T-helper 9 cell (primary cell): ENCODE data around the gene MAG.
"Not testable (repeated sequence)": the region's sequence is repeated elsewhere in the genome, so short reads cannot be mapped to it uniquely, and the experiment has no call there.

ENCODE experiments used
- DNase-seq: peaks from one replicate; pipeline ENCODE4 v3.0.0-alpha.2; 2020

MAG gene

GRCh38 chr19:35284153-35285094 is 7.5 kb upstream of the MAG start:
- no peak for DNase-seq

- no peak for DNase-seq
These were observed 6.9 kb upstream of the MAG start for GRCh38 chr19:35285095-35285449.

DNA sequence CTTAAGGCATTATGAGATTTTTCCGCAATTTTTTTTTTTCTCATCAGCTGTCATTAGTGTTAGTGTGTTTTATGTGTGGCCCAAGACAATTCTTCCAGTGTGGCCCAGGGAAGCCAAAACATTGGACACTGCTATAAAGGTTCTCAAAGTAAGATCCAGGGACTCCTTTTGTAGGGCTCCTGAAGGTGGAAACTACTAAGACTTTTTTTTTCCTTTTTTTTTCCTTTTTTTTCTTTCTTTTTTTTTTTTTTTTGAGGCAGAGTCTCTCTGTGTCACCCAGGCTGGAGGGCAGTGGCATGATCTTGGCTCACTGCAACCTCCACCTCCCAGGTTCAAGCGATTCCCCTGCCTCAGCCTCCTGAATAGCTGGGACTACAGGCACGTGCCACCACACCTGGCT is 6.5 kb upstream of the MAG start:
- DNase-seq = not testable (repeated sequence)

GRCh38 chr19:35286101-35286500 is 5.9 kb upstream of the MAG start:
- DNase-seq = not testable (repeated sequence)

DNA sequence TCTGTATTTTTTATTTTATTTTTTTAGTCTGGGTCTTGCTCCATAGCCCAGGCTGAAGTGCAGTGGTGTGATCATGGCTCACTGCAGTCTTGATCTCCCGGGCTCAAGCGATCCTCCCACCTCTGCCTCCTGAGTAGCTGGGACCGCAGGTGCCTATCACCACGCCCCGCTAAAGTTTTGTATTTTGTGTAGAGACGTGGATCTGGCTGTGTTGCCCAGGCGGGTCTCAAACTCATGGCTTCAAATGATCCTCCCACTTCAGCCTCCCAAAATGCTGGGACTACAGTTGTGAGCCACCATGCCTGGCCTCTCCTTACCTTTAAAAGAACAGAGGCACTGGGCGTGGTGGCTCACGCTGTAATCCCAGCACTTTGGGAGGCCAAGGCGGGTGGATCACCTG is 4.2 kb upstream of the MAG start:
- no peak for DNase-seq

DNA sequence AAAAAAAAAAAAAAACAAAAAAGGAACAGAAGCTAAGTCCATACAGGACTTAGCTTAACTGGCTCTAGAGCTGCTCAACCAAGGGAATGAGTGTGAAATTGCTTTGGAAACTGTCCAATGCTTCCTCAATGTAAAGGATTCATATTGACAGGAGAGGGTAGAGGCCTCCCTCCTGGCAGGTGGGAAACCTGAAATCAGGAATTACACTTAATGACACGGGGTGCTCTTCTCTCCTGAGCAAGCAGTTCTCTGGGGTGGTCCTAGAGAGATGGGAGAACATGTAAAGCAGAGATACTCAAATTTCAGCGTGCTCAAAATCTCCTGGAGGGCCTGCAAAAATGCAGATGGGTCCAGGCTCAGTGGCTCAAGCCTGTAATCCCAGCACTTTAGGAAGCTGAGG is 3.6 kb upstream of the MAG start:
- no peak for DNase-seq

GRCh38 chr19:35288906-35289305 is 3.1 kb upstream of the MAG start:
- no peak for DNase-seq

- DNase-seq = no peak
These were observed 1.4 kb upstream of the MAG start for GRCh38 chr19:35290381-35291127.

DNA sequence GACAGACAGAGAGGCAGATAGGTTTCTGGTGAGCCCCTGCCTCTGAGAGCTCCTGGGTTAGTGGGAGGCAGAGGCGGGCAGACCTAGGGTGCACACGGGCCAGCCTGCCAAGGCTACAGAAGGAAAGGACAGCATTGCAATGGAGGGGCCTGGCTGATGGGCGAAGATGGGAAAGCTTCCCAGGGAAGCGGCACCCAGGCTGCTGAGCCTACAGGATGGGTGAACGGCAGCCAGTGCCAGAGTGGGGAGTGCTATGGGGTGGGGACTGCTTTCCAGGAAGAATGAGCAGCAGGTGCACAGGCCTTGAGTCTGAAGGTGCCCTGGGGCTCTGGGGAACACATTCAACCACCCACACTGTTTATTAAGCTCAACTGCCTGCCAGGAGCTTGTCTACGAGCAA is 702 bp upstream of the MAG start:
- no peak for DNase-seq

DNA sequence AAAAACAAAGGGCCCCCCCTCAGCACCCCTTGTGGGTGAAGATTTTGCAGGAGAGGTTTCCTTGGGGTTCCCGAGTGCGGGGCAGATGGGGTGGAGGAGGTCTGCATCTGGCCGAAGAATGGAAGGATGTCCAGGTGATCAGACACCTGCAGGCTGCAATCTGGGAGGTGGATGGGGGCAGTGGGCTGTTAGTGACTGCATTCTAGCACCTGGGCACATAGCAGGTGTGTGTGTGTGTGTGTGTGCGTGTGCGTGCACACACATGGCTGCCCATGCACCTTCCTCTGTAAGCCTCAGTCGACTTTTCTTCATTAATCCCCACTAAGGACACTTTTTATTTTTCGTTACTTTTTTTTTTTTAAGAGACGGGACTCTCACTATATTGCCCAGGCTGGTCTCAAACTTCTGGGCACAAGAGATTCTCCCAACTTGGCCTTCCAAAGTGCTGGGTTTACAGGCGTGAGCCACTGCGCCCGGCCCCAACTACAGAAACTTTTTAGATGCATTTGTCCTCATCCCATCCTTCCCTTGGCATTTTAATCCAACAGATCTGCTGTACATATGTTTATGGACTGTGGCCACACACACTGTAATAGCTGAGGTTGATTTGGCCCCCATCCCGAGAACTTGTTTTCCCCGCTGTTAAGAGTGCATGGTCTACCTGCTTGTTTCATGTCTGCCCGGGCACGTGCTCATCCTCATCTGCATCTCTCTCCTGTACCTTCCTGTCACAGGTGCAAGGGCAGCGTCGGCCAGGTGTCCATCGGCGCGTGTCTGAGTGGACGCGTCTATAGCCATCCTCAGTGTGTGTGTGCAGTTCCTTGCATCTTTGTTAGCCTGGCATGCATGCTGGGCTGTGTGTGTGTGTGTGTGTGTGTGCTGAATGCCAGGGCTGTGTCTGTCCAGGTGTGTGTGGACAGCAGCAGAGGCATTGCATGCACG is 731 bp downstream of the MAG start:
- no peak for DNase-seq

DNA sequence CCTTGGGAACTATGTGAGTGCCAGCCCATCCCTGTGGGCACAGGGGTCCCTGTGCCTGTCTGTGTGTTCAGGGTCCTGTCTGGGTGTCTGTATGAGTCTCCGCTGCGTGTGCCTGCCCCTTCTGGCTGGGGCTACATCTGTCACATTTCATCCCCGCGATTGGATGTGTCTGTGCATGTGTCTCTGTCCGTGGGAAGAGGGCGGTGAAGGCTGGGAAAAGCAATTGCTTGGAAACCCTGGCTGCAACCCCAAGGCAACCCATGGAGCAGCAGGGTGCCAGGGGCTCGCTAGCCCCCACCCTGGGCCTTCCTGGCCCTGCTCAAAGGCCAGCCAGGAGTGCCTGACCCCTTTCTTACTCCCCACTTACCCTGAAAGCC is 1.4 kb downstream of the MAG start:
- no peak for DNase-seq

DNA sequence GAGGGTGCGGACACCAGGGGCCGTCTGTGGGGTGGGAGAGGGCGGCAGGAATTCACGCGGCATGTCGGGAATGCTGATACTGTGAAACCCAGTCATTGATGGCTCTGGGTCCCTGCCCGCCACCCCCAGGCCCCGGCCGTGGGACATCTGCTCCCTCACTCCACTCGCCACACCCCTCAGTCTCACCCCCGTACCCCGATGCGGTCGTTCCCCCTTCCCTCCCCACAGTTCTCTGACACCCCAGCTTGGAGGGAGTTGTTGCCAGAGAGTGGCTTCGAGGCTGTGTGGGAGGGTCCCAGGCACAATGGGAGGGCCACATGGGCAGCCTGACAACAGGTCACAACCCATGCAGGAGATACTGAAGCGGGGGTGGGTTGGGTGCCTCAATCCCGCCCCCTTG is 1.8 kb downstream of the MAG start:
- no peak for DNase-seq

DNA sequence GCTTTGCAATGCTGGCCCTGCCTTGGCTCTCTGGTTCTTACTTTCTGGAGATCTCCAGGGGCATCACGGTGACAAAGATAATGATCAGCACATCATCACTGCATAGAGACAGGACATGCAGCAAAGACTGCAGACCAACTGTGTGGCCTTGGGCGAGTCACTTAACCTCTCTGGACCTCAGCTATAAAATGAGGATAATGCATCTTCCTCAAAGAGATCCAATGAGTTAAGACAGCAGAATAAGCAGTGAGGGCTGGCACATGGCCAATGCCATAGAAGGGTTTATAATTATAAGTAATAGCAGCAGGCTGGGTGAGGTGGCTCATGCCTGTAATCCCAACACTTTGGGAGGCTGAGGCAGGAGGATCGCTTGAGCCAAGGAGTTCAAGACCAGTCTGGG is 2.4 kb downstream of the MAG start:
- DNase-seq = no peak

DNA sequence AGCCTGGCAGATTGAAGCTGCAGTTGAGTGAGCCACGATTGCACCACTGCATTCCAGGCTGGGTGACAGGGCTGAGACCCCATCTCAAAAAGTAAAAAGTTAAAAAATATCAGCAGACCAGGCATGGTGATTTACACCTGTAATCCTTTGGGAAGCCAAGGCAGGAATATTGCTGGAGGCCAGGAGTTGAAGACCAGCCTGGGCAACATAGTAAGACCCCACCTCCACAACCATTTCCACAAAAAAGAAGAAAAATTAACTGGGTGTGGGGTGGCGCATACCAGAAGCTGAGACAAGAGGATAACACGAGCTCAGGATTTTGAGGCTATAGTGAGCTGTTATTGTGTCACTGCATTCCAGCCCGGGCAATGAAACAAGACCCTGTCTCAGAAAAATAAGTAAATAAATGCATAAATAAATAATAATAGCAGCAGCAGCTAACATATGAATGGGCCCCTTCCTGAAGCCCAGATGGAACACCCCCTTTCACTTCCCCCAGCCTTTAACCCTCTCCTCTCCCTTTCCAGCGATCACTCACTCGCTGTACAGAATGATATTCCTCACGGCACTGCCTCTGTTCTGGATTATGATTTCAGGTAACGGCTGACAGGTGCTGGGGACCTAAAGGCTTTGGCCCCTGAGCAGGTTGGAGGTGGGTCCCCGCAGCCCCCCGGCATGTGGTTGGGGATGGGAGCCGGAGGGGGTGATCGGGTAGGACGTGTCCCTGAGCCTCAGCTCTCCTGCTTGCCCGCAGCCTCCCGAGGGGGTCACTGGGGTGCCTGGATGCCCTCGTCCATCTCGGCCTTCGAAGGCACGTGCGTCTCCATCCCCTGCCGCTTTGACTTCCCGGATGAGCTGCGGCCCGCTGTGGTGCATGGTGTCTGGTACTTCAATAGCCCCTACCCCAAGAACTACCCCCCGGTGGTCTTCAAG is 3.2 kb downstream of the MAG start:
- no peak for DNase-seq

DNA sequence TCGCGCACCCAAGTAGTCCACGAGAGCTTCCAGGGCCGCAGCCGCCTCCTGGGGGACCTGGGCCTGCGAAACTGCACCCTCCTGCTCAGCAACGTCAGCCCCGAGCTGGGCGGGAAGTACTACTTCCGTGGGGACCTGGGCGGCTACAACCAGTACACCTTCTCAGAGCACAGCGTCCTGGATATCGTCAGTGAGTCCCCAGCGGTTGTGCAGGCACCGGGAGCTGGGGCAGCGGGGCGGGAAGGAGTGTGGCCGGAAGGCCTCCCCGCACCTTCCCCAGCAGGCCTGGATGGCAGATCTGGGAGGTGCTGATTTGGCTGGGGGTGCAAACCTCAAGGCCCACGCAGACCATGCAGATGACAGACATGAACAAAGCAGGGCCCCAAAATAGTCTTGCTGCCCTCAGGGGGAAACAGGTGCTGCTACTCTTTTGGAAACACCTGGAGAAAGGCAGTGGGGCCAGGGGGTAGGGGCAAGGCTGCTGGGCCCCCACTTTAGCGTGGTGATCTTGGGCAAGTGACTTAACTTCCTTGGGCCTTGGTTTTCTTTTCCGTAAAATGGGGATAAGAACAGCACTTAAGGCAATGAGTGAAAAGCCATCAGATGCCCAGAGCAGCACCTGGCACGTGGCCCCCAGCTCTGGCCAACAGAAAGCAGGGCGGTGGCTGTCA is 4.0 kb downstream of the MAG start:
- DNase-seq = peak; percentile 17

DNA sequence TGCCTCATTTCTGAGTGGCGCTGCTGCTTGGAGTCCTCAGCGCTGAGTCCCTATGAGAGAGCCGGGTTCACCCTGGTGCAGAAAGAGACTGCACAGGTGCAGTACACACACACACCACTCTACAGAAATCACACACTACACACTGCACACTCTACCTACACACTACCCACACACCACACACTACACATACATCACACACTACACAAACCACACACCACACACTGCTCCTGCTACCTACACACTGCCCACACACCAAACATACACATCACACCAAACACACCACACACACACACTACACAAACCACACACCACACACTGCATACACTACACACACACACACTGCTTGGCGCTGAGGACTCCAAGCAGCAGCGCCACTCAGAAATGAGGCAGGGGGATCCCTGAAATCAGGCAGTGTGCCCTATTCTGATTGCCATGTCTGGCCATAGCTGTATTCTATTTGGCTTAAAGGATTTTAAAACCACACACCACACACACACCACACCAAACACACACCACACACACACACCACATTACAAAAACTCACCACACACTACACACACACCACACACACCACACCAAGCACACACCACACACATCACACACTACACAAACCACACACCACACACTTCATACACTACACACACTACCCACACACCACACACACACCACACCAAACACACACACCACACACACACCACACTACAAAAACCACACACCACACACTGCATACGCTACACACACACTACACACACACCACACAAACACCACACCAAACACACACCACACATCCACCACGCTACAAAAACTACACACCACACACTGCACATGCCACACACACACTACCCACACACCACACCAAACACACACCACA is 4.9 kb downstream of the MAG start:
- DNase-seq = no peak

DNA sequence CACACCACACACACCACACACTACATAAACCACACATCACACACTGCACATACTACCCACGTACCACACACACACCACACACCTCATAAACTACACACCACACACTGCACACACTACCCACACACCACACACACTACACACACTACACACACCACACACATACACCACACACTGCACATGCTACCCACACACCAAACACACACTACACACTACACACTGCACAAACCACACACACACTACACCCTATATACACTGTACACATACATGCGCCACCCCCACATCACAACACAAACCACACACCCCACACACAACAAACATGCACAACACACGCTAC is 5.5 kb downstream of the MAG start:
- DNase-seq = no peak

GRCh38 chr19:35297922-35298321 is 6.0 kb downstream of the MAG start:
- no peak for DNase-seq

GRCh38 chr19:35298561-35298972 is 6.6 kb downstream of the MAG start:
- no peak for DNase-seq

DNA sequence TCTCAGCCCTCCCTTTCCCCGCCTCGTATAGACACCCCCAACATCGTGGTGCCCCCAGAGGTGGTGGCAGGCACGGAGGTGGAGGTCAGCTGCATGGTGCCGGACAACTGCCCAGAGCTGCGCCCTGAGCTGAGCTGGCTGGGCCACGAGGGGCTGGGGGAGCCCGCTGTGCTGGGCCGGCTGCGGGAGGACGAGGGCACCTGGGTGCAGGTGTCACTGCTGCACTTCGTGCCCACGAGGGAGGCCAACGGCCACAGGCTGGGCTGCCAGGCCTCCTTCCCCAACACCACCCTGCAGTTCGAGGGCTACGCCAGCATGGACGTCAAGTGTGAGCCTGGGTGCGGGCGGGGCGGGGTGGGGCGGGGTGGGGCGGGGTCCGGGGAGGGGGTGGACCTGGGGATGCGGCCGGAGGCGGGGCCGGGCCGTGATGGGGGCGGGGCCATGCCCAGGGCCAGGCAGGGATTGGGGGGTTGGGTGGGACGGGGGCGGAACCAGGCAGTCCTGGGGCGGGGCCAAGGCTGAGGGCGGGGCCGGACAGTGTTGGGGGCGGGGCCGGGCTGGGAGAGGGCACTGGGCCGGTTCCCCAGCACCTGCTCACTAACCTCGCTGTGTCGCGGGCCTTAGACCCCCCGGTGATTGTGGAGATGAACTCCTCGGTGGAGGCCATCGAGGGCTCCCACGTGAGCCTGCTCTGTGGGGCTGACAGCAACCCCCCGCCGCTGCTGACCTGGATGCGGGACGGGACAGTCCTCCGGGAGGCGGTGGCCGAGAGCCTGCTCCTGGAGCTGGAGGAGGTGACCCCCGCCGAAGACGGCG is 7.8 kb downstream of the MAG start:
- no peak for DNase-seq
